ENCODE data around the gene EIF3F.

DNA sequence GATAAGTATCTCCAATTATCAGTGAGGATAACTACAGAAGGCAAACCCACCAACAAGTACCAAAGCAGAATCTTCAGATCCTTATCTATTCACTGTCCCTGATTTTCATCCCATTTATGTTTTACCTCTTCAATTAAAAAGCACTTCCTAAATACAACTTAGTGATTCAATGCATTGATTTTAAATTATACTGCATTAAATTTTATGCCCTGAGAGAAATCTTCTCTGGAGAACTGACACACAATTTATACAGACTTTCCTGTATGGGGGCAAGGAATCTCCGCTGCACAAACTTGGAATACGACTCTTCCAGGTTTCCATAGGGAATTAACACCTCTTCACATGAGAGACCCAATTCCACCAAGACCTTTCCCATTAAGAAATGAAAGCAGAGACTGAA lies 45.5 kb upstream of the EIF3F start, which contains the start of gene OR10A3:
- no peak for TF ChIP-seq POLR2A (IDR thresholded peaks at IDR 0.05)
- TF ChIP-seq, protein P1, sequence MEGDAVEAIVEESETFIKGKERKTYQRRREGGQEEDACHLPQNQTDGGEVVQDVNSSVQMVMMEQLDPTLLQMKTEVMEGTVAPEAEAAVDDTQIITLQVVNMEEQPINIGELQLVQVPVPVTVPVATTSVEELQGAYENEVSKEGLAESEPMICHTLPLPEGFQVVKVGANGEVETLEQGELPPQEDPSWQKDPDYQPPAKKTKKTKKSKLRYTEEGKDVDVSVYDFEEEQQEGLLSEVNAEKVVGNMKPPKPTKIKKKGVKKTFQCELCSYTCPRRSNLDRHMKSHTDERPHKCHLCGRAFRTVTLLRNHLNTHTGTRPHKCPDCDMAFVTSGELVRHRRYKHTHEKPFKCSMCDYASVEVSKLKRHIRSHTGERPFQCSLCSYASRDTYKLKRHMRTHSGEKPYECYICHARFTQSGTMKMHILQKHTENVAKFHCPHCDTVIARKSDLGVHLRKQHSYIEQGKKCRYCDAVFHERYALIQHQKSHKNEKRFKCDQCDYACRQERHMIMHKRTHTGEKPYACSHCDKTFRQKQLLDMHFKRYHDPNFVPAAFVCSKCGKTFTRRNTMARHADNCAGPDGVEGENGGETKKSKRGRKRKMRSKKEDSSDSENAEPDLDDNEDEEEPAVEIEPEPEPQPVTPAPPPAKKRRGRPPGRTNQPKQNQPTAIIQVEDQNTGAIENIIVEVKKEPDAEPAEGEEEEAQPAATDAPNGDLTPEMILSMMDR (IDR thresholded peaks at IDR 0.05): no peak
- TF ChIP-seq EP300 (IDR thresholded peaks at IDR 0.05): no peak
- no peak for TF ChIP-seq POLR2AphosphoS5 (IDR thresholded peaks at IDR 0.05)

Data from suprapubic skin (tissue), 4 donors.